H1 (cell line): Measurements from ENCODE around the gene GNG12. TPM values are rescaled to one million over a fixed set of nuclear protein-coding genes. Genes with fewer than 3 reads are reported as not detected.

Experiments
- CTCF ChIA-PET: fragments of 300-600 bp; sonication (Branson Sonifier 250); formaldehyde crosslinking; loops from one replicate; lab custom pipeline; 2021; ENCODE audit not compliant: partially characterized antibody; lab: Charles Lee
- POLR2A ChIA-PET: fragments of 300-600 bp; sonication (Branson Sonifier 250); formaldehyde crosslinking; loops from one replicate; lab custom pipeline; 2021; ENCODE audit warnings: inconsistent platforms; ENCODE audit not compliant: partially characterized antibody; lab: Charles Lee
- DNase-seq, 2 experiments: peaks; one replicate each; pipeline versions ENCODE4 v3.0.0 to v3.0.0-alpha.2; 2010 to 2022; ENCODE audit warnings: low spot score in 2 of 2, low read depth in 1 of 2, mixed read lengths in 1 of 2
- FAIRE-seq: peaks from 2 replicates; lab custom pipeline; 2011; peaks lifted over from hg19 to GRCh38; lab: Jason Lieb, UNC
- H2AFZ ChIP-seq: 2 replicates; pipeline ENCODE4 v1.8.1; 2012; ENCODE audit warnings: low read length, inconsistent platforms
- H2AK5ac ChIP-seq: 2 replicates; pipeline ENCODE4 v1.6.1; 2013; ENCODE audit warnings: low read depth, low read length
- H2BK120ac ChIP-seq: replicated peaks from 2 replicates; pipeline ENCODE3; 2013; ENCODE audit warnings: low read depth, low read length, inconsistent platforms
- H2BK12ac ChIP-seq: 2 replicates; pipeline ENCODE4 v1.6.1; 2013; ENCODE audit warnings: low read depth, low read length
- H2BK15ac ChIP-seq: 2 replicates; pipeline ENCODE4 v1.6.1; 2013; ENCODE audit warnings: low read length
- H2BK20ac ChIP-seq: 2 replicates; pipeline ENCODE4 v1.6.1; 2013; ENCODE audit warnings: low read length
- H2BK5ac ChIP-seq: 2 replicates; pipeline ENCODE4 v1.6.1; 2013; ENCODE audit warnings: low read depth, low read length
- H3K14ac ChIP-seq: 2 replicates; pipeline ENCODE4 v1.6.1; 2013; ENCODE audit warnings: inconsistent platforms; ENCODE audit not compliant: insufficient read length
- H3K18ac ChIP-seq: 2 replicates; pipeline ENCODE4 v1.6.1; 2013; ENCODE audit warnings: low read length; ENCODE audit errors: extremely low read depth
- H3K23ac ChIP-seq: 2 replicates; pipeline ENCODE4 v1.6.1; 2013; ENCODE audit warnings: inconsistent platforms; ENCODE audit not compliant: insufficient read length
- H3K23me2 ChIP-seq: 2 replicates; pipeline ENCODE4 v1.6.1; 2013; ENCODE audit warnings: low read depth, low read length
- H3K27ac ChIP-seq: 2 replicates; pipeline ENCODE4 v1.6.1; 2011; ENCODE audit warnings: low read depth, low read length, inconsistent platforms
- H3K27me3 ChIP-seq, 4 experiments: replicated peaks in 1 of 4; 1 replicate in 1 of 4; 2 replicates in 3 of 4; pipeline versions ENCODE4 v1.6.1 to v1.8.1; 2011 to 2013; ENCODE audit warnings: low read length in 3 of 4, mild to moderate bottlenecking in 3 of 4, inconsistent platforms in 2 of 4, mixed read lengths in 2 of 4, moderate library complexity in 1 of 4; ENCODE audit not compliant: control insufficient read depth in 3 of 4, insufficient read depth in 3 of 4; ENCODE audit errors: extremely low read depth in 1 of 4
- H3K36me3 ChIP-seq, 4 experiments: 2 replicates each; pipeline versions ENCODE4 v1.6.1 to v1.8.1; 2011 to 2013; ENCODE audit warnings: mild to moderate bottlenecking in 4 of 4, low read length in 3 of 4, moderate library complexity in 2 of 4, control low read depth in 1 of 4, inconsistent platforms in 1 of 4; ENCODE audit not compliant: insufficient read depth in 4 of 4, control insufficient read depth in 2 of 4
- H3K4ac ChIP-seq: replicated peaks from 2 replicates; pipeline ENCODE3; 2013; ENCODE audit warnings: low read length, low read depth, mixed read lengths, inconsistent platforms; ENCODE audit not compliant: insufficient read length
- H3K4me1 ChIP-seq, 4 experiments: replicated peaks in 1 of 4; 1 replicate in 1 of 4; 2 replicates in 3 of 4; pipeline versions ENCODE4 v1.6.1 to v1.8.1; 2011 to 2013; ENCODE audit warnings: low read length in 3 of 4, inconsistent platforms in 2 of 4, mixed read lengths in 1 of 4; ENCODE audit not compliant: insufficient read depth in 4 of 4, control insufficient read depth in 3 of 4
- H3K4me2 ChIP-seq, 2 experiments: 2 replicates each; pipeline versions ENCODE4 v1.6.1 to v1.8.1; 2011 to 2013; ENCODE audit warnings: low read depth in 2 of 2, low read length in 2 of 2, control low read depth in 1 of 2, inconsistent platforms in 1 of 2, mild to moderate bottlenecking in 1 of 2; ENCODE audit not compliant: insufficient read depth in 1 of 2
- H3K4me3 ChIP-seq, 4 experiments: fragments of 200-600, 300-600 bp in 1 of 4; sonication (generic), shearing (Covaris generic), sonication (Bioruptor Twin) in 1 of 4; 2 replicates each; pipeline versions ENCODE4 v1.5.1 to v1.8.1; 2011 to 2016; ENCODE audit warnings: low read length in 4 of 4, low read depth in 3 of 4, control low read depth in 2 of 4, inconsistent platforms in 2 of 4, mild to moderate bottlenecking in 2 of 4, mixed read lengths in 1 of 4, moderate library complexity in 1 of 4; ENCODE audit not compliant: insufficient read depth in 2 of 4; ENCODE audit errors: extremely low read depth in 1 of 4
- H3K56ac ChIP-seq: replicated peaks from 2 replicates; pipeline ENCODE3; 2013; ENCODE audit warnings: low read depth, mild to moderate bottlenecking, mixed read lengths, low read length, inconsistent platforms; ENCODE audit not compliant: insufficient read length
- H3K79me1 ChIP-seq: 2 replicates; pipeline ENCODE4 v1.6.1; 2013; ENCODE audit warnings: low read depth, low read length, control low read depth
- H3K79me2 ChIP-seq, 2 experiments: 2 replicates each; pipeline versions ENCODE4 v1.6.1 to v1.8.1; 2012 to 2013; ENCODE audit warnings: low read length in 2 of 2, mild to moderate bottlenecking in 2 of 2, inconsistent platforms in 1 of 2; ENCODE audit not compliant: insufficient read depth in 2 of 2, control insufficient read depth in 1 of 2
- H3K9ac ChIP-seq, 4 experiments: replicated peaks in 1 of 4; 1 replicate in 1 of 4; 2 replicates in 3 of 4; pipeline versions ENCODE4 v1.6.1 to v1.8.1; 2011 to 2013; ENCODE audit warnings: low read depth in 3 of 4, low read length in 3 of 4, control low read depth in 2 of 4, mild to moderate bottlenecking in 2 of 4, moderate library complexity in 2 of 4, inconsistent platforms in 1 of 4; ENCODE audit errors: extremely low read depth in 1 of 4
- H3K9me3 ChIP-seq, 2 experiments: 2 replicates each; pipeline versions ENCODE4 v1.6.1 to v1.8.1; 2012 to 2013; ENCODE audit warnings: mild to moderate bottlenecking in 2 of 2, moderate library complexity in 2 of 2, control low read depth in 1 of 2, inconsistent platforms in 1 of 2, low read depth in 1 of 2, low read length in 1 of 2, mixed read lengths in 1 of 2; ENCODE audit not compliant: insufficient read depth in 2 of 2
- H4K20me1 ChIP-seq, 2 experiments: replicated peaks in 1 of 2; 2 replicates each; pipeline versions ENCODE3 to v1.8.1; 2011 to 2013; ENCODE audit warnings: inconsistent platforms in 2 of 2, low read length in 2 of 2, mild to moderate bottlenecking in 1 of 2; ENCODE audit not compliant: insufficient read depth in 2 of 2, control insufficient read depth in 1 of 2
- H4K5ac ChIP-seq: 2 replicates; pipeline ENCODE4 v1.6.1; 2013; ENCODE audit warnings: low read length, low read depth, mixed read lengths, inconsistent platforms; ENCODE audit not compliant: insufficient read length
- H4K8ac ChIP-seq: 2 replicates; pipeline ENCODE4 v1.8.0; 2013; ENCODE audit warnings: mild to moderate bottlenecking, moderate library complexity, low read length, inconsistent platforms; ENCODE audit not compliant: insufficient read depth; ENCODE audit errors: extremely low read depth
- H4K91ac ChIP-seq: replicated peaks from 2 replicates; pipeline ENCODE3; 2013; ENCODE audit warnings: low read length, mixed read lengths, inconsistent platforms; ENCODE audit not compliant: insufficient read length
- POLR2AphosphoS5 ChIP-seq: IDR thresholded peaks from 2 replicates; pipeline ENCODE4 v1.6.1; 2011; ENCODE audit warnings: low read depth, low read length
- SIRT6 ChIP-seq: IDR thresholded peaks from one replicate; pipeline ENCODE4 v1.7.1; 2012; ENCODE audit warnings: low read length, inconsistent platforms
- WGBS, 2 experiments: shearing (Covaris generic) in 1 of 2; methylation state at CpG; one replicate each; pipeline versions ENCODE4 v1.1.6 to v1.1.7; 2013 to 2015; ENCODE audit warnings: low lambda C conversion rate in 2 of 2, mixed read lengths in 2 of 2, inconsistent platforms in 1 of 2, low coverage in 1 of 2, missing lambda C conversion rate in 1 of 2; ENCODE audit not compliant: insufficient replicate concordance in 2 of 2, insufficient coverage in 1 of 2, insufficient read length in 1 of 2; ENCODE audit errors: extremely low coverage in 1 of 2, missing lambda C conversion rate in 1 of 2; 5-methylcytosine and 5-hydroxymethylcytosine counted together
- polyA plus RNA-seq, 7 experiments: library from polyadenylated mRNA; depleted of rRNA in 3 of 7; stranded (reverse) in 5 of 7; unstranded in 2 of 7; fragments of >200 nt in 5 of 7; fragments of 200-250 nt in 2 of 7; gene quantifications; 1 replicate in 5 of 7; 2 replicates in 1 of 7; 4 replicates in 1 of 7; pipeline versions ENCODE4 v1.2.1 to v1.2.3, GENCODE V29; 2011 to 2013; ENCODE audit warnings: missing spikeins in 2 of 7, mixed read lengths in 2 of 7
- total RNA-seq: library from RNA; stranded (reverse); fragmentation: NEBNext Ultra II Directional; extraction: Animal tissue kit (Norgen Biotek cat#: 25700); gene quantifications from 2 replicates; pipeline ENCODE4 v1.2.1, GENCODE V29; 2021

Gene GNG12
- total and polyA plus RNA-seq, 2 of the 8 experiments (the other 6 are each of a cell fraction or from before 2014, with no cell fraction given) = 11.4 to 35.8 TPM

GRCh38 chr1:67689267-67690017, 143.8 kb downstream of the GNG12 start:
- no peak overlapping the region for H3K27ac ChIP-seq
- H4K5ac ChIP-seq = peak overlapping the region; percentile 1
- no peak overlapping the region for H3K4me3 ChIP-seq
- H2BK5ac ChIP-seq = no peak overlapping the region
- peaks cover 6% of the 10 kb centered on the region; the same call in 1 of the 2 replicates for H3K23me2 ChIP-seq
- H3K4me2 ChIP-seq = no peak overlapping the region
- no peak for FAIRE-seq
- no peaks in the 10 kb centered on the region for H3K9me3 ChIP-seq
- H3K27me3 ChIP-seq = no peaks in the 10 kb centered on the region
- H4K8ac ChIP-seq = no peak overlapping the region
- WGBS, 2 experiments = 88% methylated on average over 3 of the region's 3 CpGs; no CpG with 5 or more reads in 1 of the 2 experiments
- no peak overlapping the region for H3K23ac ChIP-seq
- TF ChIP-seq POLR2AphosphoS5 (0 out of 2 replicates have a peak, but pooled peaks have one; percentile 17), SIRT6 (no peak)
- no peak overlapping the region for H2BK15ac ChIP-seq
- H2BK12ac ChIP-seq = no peak overlapping the region
- no peak overlapping the region for H3K14ac ChIP-seq
- H2AK5ac ChIP-seq = no peak overlapping the region
- H3K36me3 ChIP-seq = peaks cover 0 to 22% (median 6%) of the 10 kb centered on the region in 4 experiments; a peak in 4 of 8 replicates
- H2BK20ac ChIP-seq = no peak overlapping the region
- CTCF ChIA-PET = interaction anchor here (1.0 to 1.8 kb wide), 7 partner anchors 11 to 154 kb away, joined by 3 to 9 read pairs (median 3); no protein-coding TSS in a partner anchor
- peaks cover 0 to 10% of the 10 kb centered on the region in 2 experiments; a peak in 2 of 4 replicates for H3K79me2 ChIP-seq
- H3K79me1 ChIP-seq = no peaks in the 10 kb centered on the region
- H3K4me1 ChIP-seq = peaks cover 0 to 5% (median 2%) of the 10 kb centered on the region in 4 experiments; a peak in 5 of 7 replicates
- H2BK120ac ChIP-seq = no peak overlapping the region
- no peak overlapping the region for H3K4ac ChIP-seq
- POLR2A ChIA-PET = interaction anchor here (1.4 to 1.7 kb wide), 3 partner anchors 12 to 16 kb away, joined by 3 to 6 read pairs (median 3); no protein-coding TSS in a partner anchor
- no peak overlapping the region for H3K9ac ChIP-seq
- no peak for DNase-seq
- H3K56ac ChIP-seq = no peak overlapping the region
- H4K20me1 ChIP-seq = peaks cover 0 to 2% of the 10 kb centered on the region in 2 experiments
- H3K18ac ChIP-seq = no peak overlapping the region
- H2AFZ ChIP-seq = no peak overlapping the region
- no peak overlapping the region for H4K91ac ChIP-seq
